SHP77 (cell line): ENCODE measurements around the gene MTPN.

Experiments
- DNase-seq, 2 experiments: peaks; one replicate each; lab custom pipeline; 2025; lab: John Stamatoyannopoulos, UW

MTPN gene

DNA sequence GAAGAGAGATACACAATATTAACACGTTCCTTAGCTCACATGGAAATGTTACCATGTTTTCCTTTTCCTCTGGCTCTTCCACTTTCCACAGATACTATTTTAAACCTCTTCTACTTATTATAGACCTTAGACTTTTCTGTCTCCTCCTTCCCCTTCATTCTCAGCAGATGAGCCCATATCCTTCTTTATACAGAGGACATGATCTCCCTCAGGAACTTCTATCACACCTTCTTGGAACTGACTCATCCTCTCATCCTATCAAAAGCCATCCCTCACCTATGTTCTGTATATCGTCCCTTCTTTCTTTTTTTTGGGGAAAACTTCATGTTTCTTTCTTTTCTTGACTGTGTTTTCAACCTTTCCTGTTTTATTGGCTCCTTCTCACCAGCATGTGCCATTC is 20.8 kb downstream of the MTPN start:
- no peak for DNase-seq

DNA sequence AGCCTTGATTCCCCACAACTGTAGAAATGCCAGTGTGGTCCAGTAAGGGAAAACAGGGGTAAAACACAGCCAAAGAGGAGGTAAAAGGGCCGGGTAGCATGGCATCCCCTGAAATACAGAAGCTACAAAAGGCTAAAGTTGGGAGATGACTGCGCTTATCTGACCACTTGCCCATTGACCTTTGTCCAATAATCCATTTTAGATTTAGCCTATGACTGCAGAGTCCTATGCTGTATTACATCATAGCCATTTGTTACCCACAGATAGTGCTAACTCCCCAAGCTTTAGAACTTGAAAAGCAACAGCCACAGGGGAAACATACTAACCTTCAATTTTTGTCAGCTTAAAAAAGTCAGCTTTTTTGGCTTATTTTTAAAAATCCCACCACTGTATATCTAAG is 26.2 kb downstream of the MTPN start:
- DNase-seq: no peak

DNA sequence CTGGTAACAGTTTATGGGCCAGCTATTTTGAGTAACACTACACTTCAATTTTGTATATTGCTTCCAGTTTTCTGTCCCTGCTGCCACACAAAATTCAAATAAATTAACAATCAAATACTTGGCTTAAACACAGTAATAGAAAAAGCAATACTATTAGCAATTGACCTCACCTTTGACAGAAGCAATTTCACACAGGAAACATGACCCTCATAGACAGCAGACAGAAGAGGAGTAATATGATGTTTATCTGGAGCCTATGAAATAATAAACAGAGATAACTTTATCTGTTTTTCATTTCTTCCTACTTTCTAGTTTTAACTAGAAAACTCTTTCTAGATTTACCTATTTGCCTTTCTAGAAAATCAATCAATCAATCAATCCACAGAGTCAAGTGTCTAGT is 26.7 kb downstream of the MTPN start:
- no peak for DNase-seq

DNA sequence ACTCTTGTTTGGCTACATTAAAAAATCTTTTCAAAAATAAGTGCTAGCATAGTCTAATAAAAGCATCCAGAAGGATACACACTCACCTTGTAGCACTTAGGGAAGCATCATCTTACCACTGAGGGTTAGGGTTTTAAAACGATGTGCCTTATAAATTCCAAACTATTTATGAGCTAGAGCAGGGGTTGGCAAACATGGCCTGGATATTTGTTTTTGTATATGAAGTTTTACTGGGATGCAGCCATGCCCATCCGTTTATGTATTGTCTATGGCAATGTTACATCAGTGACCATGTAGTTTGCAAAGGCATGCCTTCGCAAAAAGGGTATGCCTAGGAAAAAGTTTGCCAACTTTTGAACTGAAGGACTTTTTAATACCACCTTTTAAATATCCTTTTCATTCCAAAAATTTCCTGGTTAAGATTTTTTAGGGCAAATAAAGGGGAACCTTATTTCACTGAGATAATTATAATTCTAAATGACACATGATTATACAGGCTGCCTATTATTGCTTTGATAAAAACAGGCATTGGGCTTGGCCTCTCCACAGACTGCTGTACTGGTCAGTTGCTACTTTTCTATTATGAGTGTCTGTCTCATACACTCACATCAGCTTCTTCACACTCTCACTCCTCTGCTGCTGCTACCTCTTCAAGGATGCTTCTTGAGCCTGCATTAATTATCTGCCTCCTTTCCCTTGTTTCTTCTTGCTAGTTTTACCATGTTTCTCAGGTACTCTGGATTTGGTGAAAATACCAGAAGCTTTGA is 30.7 kb downstream of the MTPN start:
- DNase-seq: no peak

DNA sequence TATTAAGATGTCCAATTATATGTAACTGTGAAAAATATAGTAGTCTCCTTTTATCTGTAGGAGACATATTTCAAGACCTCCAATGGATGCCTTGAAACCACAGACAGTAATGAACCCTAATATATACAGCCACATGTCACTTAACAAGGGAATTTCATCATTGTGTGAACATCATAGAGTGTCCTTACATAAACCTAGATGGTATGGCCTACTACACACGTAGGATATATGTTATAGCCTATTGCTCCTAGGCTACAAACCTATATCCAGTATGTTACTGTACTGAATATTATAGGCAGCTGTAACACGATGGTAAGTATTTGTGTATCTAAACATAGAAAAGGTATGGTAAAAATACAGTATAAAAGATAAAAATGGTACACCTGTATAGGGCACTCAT is 32.4 kb downstream of the MTPN start:
- no peak for DNase-seq

DNA sequence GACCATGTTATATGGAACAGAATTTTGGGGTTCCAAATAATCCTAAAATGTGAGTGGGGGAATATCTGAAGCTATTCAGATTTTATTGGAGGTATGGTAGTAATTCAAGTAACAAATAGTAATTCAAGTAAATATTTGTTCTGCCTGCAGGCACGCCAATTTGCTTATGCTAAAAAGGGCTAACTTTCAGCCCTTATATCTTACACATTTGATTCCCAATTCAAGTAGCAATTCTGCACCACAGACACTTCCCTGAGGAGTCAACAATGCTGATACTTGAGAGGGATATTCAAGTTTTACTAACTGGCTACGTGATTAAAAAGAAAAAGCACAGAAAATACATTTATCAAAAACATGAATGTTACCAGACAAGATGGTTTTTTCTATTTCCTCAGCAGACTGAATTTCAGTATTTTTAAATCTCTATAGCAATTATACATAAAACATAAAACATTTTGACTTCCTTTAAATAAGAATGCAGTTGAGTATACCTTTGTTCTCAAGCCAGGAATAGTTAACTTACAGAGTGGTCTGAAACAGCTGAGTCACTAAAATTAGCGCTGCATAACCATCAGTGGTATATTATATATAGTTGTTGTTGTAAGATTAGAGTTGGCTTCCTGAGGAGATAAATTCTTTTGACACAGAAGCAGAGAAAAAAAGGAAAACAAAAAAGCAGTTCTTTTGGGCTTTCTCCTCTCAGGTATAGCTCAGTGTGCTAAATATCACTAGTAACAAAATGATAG is 33.9 kb downstream of the MTPN start:
- no peak for DNase-seq

DNA sequence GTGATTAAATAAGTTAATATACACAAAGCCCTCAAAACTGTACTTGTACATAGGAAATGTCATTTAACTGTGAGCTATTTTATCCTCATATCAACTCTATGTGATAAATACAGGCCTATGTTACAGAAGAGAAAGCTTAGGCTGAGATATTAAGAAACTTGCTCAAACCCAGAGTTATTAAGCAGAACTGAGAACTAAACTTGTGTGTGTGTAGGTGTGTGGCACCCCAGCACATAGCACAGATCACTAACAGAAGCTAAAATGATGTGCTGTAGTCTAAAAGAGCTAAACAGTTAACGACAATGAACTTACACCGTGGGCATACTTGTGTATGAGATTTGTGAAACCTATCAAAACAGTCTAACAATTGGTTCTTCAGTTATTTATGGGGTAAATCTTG is 34.5 kb downstream of the MTPN start:
- DNase-seq: no peak

DNA sequence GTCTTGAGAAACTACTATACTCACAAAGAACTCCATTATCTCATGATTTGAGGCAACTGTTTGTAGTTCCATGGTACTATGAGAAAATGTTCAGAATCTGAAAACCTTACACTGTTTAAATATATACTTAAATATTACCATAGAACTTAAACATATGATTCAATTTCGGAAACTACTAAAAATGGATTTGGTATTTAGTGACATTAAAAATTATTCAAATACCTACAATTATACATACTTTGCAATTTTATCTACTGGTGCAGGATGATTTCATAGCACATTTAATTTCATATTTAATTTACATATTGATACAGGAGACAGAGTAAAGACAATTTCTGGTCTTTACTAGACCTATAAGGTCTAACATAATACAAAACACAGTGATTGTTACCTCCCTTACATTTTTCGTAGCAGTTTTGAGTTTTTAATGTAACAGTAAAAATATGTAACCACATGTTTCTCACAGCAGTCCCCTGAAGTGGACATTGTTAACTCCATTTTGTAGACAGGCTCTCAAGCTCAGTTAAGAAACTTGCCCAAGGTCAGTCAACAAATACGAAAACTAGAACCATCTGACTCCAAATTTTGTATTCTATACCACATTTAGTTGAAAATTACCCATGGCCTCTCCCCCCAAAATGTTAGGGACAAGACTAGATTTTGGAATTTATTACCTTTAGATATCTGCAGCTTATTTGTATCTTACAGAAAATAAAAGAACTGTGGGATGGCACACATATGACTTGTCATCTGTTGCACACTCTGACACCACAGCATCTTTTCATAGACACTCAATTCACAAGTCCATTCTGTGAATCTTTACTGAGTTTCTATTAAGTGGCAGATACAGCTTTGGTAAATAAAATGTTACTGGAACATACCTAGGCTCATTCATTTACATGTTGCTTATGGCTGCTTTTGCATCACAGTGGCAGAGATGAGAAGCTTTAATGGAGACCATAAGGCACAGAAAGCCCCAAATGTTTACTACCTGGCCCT is 36.8 kb downstream of the MTPN start:
- no peak for DNase-seq

DNA sequence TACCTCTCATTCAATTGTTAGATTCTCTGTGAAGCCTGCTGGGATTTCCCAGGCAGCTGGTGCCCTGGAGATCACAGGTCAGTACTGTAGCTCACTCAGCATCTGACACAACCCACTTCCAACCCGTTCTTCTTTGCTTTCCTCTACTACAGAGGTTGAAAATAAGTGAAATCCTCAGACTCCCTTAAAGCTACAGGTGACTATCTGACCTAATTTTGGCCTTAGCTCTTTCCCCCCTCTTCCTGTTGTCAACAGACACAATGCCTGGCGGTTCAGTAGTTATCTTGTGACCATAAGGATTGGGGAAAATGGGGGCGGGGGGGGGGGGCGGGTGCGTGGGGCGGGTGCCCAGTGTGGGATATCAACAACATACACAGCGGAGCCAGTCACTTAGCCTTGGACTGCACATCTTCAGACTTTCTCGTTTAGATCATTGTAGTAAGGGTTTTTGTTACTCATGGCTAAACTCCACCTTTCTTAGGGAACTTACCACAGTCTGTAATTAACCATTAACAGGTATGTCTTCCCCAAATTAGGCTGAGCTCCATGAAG is 37.8 kb downstream of the MTPN start:
- DNase-seq: no peak

DNA sequence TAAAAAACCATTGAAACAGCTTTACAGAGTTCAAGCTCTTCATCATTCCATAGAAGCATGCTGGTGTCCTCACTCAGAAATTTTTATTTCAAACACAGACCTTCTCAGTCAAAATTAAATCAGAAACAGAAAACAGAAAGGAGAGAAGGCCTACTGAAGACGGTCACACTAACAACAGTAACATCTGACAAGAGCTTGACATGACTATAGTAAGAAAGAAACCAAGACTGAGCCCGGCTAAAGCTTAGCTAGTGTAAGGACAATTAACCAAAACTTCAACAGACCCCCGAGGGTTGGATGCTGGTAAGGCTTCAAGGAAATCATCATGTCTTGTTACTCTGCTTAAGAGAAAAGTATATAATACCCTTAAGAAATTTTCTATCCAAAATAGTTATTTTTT is 38.6 kb downstream of the MTPN start:
- DNase-seq: no peak

DNA sequence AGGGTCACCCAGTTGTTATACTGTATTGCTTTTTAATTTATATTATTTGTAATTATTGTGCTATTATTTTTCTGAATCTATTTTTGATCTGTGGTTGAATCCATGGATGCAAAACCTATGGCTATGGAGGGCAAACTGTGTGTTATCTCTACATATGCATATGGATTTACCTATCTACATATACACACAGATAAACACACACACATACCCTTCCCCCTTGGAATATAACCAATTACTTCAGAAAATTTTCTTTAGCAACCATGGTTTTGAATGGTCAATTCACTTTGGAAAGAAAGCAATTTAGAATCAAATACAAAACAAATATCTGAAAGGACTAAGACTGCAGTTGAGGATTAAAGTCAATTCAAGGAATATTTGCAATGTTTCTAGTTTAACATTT is 39.1 kb downstream of the MTPN start:
- DNase-seq: no peak

DNA sequence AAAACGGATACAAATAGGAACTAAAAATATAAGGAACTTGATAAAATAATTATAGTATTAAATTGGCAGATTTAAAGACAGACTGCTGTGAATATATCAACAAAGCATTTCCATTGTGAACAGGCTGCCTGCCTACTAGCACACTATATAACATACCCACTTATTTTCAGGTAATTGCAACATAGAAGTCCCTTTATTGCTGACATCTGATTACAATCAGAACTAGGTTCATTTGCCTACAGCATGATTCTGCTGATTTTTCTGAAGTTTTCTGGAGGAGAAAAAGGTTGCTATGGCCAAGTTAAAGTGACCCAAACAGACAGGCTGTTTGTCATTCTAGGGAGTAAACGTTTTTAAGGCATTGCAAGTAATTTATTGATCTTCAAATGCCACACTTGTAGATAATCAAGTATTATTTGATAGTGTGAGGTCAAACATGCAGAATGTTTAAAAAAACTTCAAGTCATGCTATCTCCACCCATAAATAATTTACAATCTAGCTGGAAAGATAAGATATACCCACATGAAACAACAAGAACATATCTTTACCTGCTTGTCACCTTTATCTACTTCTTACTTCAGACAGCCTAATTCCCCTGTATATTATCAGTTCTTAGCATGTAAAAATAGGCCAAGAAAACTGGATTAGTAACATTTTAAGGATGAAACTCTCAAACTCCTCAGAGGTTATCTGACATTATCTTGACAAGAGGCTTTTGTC is 40.5 kb downstream of the MTPN start:
- DNase-seq: no peak

DNA sequence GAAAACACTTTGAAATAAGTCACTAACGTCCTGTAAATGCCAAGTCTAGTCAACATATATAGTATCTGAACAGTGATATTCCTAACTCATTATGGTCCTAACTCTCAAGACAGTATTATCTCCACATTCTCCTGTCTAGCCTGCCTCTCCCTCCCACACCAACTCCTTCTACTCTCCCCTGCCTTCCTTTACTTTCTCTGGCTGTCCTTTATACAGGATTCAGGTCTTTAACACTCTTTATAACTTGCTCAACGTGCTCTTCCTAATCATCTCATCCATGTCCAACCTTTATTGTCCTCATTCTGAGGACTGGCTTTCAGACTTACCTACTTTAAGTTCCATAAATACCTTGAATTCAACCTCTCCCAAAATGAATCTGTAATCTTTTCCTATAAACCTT is 42.5 kb downstream of the MTPN start:
- DNase-seq: no peak

DNA sequence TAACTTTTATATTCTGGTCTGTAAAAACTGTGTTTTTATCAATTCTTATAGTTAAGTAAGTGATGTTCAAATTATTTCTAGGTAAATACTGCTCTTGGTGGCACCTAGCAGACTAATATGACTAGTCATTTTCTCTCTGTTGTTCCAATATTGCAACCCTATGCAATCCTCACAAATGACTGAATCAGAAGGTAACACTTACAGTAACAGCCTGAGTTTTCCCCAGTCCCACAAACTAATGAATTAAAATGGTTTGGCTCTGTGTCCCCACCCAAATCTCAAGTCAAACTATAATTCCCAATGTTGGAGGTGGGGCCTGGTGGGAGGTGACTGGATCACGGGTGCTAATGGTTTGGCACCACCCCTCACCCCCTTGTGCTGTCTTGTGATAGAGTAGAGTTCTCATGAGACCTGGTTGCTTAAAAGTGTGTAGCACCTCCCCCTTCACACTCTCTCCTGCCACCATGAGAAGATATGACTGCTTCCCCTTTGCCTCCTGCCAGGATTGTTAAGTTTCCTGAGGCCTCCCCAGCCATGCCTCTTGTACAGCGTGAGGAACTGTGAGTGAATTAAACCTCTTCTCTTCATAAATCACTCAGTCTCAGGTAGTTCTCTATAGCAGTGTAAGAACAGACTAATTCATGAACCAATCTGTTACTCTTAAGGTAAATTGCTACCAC is 43.5 kb downstream of the MTPN start:
- no peak for DNase-seq

DNA sequence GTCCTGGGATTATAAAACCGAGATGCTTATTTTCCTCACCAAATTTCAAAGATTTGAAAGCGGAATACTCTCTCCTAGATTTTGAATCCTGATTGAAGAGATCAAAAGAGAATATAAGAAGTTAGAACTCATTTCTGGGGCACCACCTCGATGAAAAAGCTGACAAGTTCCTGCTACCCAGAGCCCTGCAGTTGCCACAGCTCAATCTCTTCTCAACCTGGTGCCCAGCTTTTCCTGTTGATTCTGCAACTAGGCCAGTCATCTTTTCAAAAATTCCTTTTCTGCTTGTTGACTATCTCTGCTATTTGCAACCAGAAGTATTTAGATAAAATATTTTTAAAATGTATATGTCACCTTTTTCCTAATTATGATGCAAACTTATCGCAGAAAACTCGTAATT is 45.0 kb downstream of the MTPN start:
- DNase-seq: no peak

DNA sequence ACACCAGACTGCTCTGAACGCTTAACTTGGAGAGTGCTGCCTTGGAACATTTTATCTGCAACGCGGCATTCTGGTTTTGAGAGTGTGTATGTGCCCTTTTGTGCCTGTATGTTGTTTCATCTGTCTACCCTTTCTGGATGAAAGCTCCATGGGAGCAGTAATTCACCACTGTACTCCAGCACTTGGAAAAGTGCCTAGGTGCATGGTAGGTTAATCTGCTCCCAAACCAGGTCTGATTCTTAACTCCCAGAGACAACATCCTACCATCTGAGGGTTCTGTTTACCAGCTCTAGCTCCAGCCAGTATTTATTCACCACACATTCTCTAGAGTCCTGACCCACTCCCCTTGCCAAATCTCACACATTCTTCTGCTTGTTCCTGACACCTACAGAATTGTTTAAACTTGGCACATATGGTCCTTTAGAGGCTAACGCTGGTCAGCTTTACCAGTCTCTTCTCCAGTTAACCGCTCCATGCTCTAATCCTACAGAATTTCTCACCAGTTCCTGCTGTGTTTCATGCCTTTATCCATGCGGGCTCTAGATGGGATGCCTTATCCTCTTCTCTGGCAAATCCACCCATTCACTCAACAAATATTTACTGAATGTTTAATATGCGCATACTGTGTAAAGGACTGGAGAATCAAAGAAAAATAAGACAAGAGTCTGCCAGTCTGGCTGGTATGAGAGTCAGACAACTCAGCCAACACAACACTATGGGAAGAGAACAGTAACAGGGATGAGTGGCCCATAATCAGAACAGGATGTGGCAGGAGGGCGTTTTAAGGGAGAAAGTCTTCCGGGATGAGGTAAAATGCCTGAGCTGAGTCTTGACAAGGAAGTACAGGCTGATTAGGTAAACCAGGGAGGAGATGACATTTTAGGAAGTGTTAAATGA is 46.3 kb downstream of the MTPN start:
- DNase-seq: no peak

DNA sequence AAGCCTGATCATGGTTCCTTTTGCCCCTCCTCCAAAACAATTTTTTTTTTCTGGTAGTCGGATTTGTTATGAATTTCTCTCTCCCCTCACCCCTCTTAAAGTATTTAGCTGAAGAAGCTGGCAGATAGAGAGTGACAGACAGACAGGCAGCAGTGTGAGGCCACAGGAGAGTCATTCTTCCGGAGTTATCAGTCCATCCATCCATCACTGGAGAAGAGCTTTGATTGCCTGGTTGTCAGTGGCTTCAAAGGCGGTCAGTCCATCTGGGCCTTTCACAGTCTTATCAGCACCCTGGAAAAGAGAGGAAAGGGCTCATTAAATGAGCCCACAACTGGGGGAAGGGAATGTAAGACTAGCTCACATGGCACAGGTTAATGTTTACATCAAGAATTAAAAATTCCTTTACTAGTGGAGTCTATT is 47.4 kb downstream of the MTPN start:
- DNase-seq: no peak

DNA sequence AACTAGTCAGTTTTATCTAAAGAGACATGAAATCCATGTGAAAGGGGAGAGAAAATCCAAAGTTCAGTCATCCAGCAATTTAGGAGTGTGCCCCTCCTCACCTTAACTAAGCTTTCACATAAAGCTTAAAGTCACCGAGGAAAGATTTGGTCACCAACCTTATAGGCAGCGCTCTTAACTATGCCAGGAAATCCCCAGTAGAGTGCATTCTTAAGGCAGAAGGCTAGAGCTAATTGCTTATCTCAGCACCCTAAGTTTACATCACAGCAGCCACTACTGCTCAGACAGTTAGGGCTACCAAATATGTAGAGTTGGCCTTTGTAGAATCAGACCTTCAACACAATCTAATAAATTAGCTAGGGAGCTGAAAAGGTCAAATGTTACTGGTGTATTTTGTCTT is 47.9 kb downstream of the MTPN start:
- DNase-seq: no peak

DNA sequence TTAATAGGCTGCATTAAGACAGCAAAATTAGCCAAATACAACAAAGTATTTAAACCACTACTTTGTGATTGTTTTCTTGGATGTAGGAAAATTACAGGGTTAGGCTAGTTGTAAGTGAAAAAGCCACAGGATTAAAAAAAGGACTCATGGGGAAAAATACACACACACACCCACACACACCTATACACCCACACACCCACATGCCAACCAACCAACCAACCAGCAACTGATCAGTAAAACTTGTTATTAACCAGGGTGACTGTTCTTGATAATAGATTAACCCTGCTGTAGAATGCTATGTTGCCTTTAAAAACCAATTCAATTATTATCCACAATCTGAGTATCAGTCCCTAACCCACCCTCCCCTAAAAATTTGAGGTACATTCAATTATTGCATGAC is 49.0 kb downstream of the MTPN start:
- no peak for DNase-seq

DNA sequence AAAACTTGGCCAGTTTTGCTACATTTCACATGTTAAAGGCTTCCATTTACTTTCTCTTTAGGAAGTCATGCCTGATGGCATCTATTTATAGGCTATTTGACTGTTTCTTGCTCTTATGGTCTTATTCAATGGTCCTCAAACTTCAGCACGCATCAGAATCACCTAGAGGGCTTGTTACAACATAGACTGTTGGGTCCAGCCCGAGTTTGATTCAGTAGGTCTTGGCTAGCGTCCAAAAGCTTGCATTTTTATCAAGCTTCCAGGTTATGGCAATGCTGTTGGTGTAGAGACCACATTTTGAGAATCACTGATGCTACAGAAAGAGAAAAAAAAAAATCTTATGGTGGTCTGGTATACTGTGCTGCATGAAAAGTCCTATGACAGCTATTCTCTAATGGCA is 51.9 kb downstream of the MTPN start:
- DNase-seq: peak; percentile 2 to 38
